ENCODE measurements around the gene BMP10.

DNA sequence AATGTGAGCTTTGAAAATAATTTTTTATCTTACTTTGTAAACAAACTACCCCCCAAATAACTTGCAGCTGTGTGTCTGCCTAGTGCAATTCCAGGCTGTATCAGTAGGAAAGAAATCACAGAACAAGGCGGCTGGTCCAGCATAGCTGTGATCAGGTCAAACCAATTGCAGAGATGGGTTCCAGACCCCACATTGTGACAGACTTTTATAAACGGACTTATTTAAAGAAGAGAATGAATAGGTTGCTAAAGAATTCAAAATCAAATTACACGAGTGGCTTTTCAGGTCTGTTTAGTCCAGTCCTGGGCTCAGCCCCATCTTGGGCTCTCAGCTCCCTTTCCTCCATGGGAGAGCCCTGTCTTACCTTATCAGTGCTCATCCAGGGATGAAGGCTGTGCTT is 11.1 kb downstream of the BMP10 start:
- TF ChIP-seq, protein P1, sequence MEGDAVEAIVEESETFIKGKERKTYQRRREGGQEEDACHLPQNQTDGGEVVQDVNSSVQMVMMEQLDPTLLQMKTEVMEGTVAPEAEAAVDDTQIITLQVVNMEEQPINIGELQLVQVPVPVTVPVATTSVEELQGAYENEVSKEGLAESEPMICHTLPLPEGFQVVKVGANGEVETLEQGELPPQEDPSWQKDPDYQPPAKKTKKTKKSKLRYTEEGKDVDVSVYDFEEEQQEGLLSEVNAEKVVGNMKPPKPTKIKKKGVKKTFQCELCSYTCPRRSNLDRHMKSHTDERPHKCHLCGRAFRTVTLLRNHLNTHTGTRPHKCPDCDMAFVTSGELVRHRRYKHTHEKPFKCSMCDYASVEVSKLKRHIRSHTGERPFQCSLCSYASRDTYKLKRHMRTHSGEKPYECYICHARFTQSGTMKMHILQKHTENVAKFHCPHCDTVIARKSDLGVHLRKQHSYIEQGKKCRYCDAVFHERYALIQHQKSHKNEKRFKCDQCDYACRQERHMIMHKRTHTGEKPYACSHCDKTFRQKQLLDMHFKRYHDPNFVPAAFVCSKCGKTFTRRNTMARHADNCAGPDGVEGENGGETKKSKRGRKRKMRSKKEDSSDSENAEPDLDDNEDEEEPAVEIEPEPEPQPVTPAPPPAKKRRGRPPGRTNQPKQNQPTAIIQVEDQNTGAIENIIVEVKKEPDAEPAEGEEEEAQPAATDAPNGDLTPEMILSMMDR (conservative IDR thresholded peaks at IDR 0.05 in 1 of 2, IDR thresholded peaks at IDR 0.05 in 1 of 2; ENCODE audit: extremely low read depth in 1 of 2, insufficient read depth in 1 of 2, low read depth in 1 of 2, low read length in 2 of 2): no peak
- TF ChIP-seq EZH2 (IDR thresholded peaks at IDR 0.05; ENCODE audit: borderline replicate concordance, low read length): no peak

Data from mammary epithelial cell (primary cell).